LNCAP (cell line): Measurements from ENCODE around the gene PLXNB2.

ENCODE experiments used
- TF ChIP-seq, protein P1 (sequence below): fragments of 450-650 bp; IDR thresholded peaks from 2 replicates; pipeline ENCODE4 v1.5.1; 2017; ENCODE audit warnings: mild to moderate bottlenecking

PLXNB2 gene

GRCh38 chr22:50300620-50301257 is 6.7 kb downstream of the PLXNB2 start:
- TF ChIP-seq, protein P1, sequence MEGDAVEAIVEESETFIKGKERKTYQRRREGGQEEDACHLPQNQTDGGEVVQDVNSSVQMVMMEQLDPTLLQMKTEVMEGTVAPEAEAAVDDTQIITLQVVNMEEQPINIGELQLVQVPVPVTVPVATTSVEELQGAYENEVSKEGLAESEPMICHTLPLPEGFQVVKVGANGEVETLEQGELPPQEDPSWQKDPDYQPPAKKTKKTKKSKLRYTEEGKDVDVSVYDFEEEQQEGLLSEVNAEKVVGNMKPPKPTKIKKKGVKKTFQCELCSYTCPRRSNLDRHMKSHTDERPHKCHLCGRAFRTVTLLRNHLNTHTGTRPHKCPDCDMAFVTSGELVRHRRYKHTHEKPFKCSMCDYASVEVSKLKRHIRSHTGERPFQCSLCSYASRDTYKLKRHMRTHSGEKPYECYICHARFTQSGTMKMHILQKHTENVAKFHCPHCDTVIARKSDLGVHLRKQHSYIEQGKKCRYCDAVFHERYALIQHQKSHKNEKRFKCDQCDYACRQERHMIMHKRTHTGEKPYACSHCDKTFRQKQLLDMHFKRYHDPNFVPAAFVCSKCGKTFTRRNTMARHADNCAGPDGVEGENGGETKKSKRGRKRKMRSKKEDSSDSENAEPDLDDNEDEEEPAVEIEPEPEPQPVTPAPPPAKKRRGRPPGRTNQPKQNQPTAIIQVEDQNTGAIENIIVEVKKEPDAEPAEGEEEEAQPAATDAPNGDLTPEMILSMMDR, result no peak

DNA sequence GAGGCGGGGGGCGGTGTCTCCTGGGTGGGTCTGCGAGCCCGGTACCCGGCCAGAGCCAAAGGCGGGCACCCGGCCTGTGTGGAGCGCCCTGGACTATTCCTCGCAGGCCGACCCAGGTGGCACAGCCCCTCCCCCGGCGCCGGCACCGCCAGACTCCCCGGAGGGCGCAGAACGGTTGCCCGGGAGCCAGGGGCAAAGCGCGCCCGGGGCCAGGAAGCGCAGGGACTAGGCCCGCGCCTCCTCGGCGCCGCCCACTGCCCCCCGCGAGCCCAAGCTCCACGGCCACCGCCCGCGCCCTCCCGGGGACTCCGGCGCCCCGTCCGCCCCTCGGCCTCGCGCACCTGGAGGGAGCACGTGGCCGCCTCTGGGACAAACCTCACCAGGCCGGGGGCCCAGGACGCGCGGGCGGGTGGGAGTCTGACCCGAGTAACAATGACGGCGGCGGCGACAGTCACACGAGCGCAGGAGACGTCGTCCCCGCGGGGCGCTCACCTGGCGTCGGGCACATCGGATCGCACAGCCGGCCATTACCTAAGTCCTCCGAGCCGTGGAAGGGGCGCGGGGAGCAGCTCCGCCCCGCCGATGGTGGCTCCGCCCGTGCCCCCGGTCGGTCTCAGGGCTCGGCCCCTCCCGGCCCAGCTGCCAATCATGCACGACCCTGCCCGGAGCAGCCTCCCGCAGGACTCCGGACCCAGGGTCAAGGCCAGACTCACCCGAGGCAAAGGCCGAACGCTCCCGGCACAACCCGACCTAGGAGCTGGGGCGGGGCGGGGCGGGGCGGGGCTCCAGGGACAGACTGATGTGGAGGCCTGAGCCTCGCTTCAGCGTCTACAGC is 7.4 kb downstream of the PLXNB2 start:
- TF ChIP-seq, protein P1, result no peak

- TF ChIP-seq, protein P1, result no peak
Observed at GRCh38 chr22:50298937-50299784, 8.3 kb downstream of the PLXNB2 start.

DNA sequence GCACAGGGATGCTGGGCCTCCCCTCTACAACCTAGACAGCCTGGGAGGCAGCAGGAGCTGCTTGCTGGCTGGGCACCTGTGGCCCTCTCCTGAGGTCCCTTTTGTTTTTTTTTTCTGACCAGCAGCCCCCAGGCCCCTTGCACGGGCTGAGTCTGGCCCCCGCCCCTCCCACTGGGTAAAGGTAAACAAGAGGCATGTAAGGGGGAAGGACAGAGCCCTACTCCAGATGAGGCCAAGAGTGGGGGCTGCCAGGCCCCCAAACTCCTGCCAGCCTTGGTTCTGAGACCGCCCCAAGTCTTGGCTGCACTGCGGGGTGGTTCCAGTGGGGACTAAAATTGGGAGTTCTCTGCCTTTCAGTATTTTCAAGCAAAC is 9.2 kb downstream of the PLXNB2 start:
- TF ChIP-seq, protein P1, result no peak

GRCh38 chr22:50297510-50298265 is 9.8 kb downstream of the PLXNB2 start:
- TF ChIP-seq, protein P1, result no peak

- TF ChIP-seq, protein P1, result no peak
Observed at GRCh38 chr22:50296658-50297490, 10.6 kb downstream of the PLXNB2 start.
